MM.1S (cell line): ENCODE results near the gene TNFRSF6B.

Experiments
- DNase-seq: peaks from one replicate; pipeline ENCODE4 v3.0.0-alpha.2; 2015
- H2AFZ ChIP-seq: fragments of 300-600 bp; sonication (generic); 2 replicates; pipeline ENCODE4 v1.6.0; 2016; ENCODE audit warnings: antibody characterized with exemption, low read length
- H3F3A ChIP-seq: fragments of 300-600 bp; sonication (generic); 2 replicates; pipeline ENCODE4 v1.6.1; 2016; ENCODE audit warnings: mild to moderate bottlenecking, antibody characterized with exemption, low read length, moderate library complexity, mixed read lengths; ENCODE audit not compliant: insufficient read depth
- H3K27ac ChIP-seq: fragments of 300-600 bp; sonication (generic); 2 replicates; pipeline ENCODE4 v1.5.1; 2016; ENCODE audit warnings: mild to moderate bottlenecking, low read length
- H3K27me3 ChIP-seq: fragments of 300-600 bp; sonication (generic); replicated peaks from 2 replicates; pipeline ENCODE4 v1.6.0; 2016; ENCODE audit warnings: low read length; ENCODE audit not compliant: insufficient read depth
- H3K36me3 ChIP-seq: fragments of 300-600 bp; sonication (generic); replicated peaks from 2 replicates; pipeline ENCODE4 v1.6.1; 2016; ENCODE audit warnings: mild to moderate bottlenecking, low read length, mixed read lengths; ENCODE audit not compliant: insufficient read depth
- H3K4me1 ChIP-seq: fragments of 300-600 bp; sonication (generic); 2 replicates; pipeline ENCODE4 v1.6.1; 2016; ENCODE audit warnings: low read length, mixed read lengths
- H3K4me2 ChIP-seq: fragments of 300-600 bp; sonication (generic); 2 replicates; pipeline ENCODE4 v1.6.0; 2016; ENCODE audit warnings: low read depth, low read length
- H3K4me3 ChIP-seq: fragments of 300-600 bp; sonication (generic); 2 replicates; pipeline ENCODE4 v1.5.1; 2016; ENCODE audit warnings: low read length, mixed read lengths
- H3K79me2 ChIP-seq: fragments of 300-600 bp; sonication (generic); 2 replicates; pipeline ENCODE4 v1.6.1; 2016; ENCODE audit warnings: mixed run types, low read length, mixed read lengths
- H3K9ac ChIP-seq: fragments of 300-600 bp; sonication (generic); 2 replicates; pipeline ENCODE4 v1.6.1; 2016; ENCODE audit warnings: low read length, mixed read lengths
- H3K9me2 ChIP-seq: fragments of 300-600 bp; sonication (generic); replicated peaks from 2 replicates; pipeline ENCODE4 v1.6.1; 2016; ENCODE audit warnings: mild to moderate bottlenecking, low read length, mixed read lengths; ENCODE audit not compliant: insufficient read depth
- H3K9me3 ChIP-seq: fragments of 300-600 bp; sonication (generic); replicated peaks from 2 replicates; pipeline ENCODE4 v1.6.1; 2016; ENCODE audit warnings: mild to moderate bottlenecking, low read length, mixed read lengths; ENCODE audit not compliant: insufficient read depth
- H4K20me1 ChIP-seq: fragments of 300-600 bp; sonication (generic); 2 replicates; pipeline ENCODE4 v1.6.1; 2016; ENCODE audit warnings: mild to moderate bottlenecking, low read length, moderate library complexity, mixed read lengths; ENCODE audit not compliant: insufficient read depth
- EZH2 ChIP-seq: fragments of 300-600 bp; sonication (generic); optimal IDR thresholded peaks from 2 replicates; pipeline ENCODE3; 2017; ENCODE audit warnings: low read depth, mild to moderate bottlenecking, antibody characterized with exemption, low read length, mixed read lengths
- EZH2phosphoT487 ChIP-seq: fragments of 300-600 bp; sonication (generic); IDR thresholded peaks from 2 replicates; pipeline ENCODE4 v1.6.1; 2018; ENCODE audit warnings: antibody characterized with exemption, low read length
- TF ChIP-seq, protein P1 (sequence below): fragments of 300-600 bp; sonication (generic); IDR thresholded peaks from 2 replicates; pipeline ENCODE4 v1.5.1; 2016; ENCODE audit warnings: antibody characterized with exemption, low read length, mixed read lengths

The TNFRSF6B gene

GRCh38 chr20:63694584-63695423 lies 1.6 kb upstream of the TNFRSF6B start:
- TF ChIP-seq, protein P1, sequence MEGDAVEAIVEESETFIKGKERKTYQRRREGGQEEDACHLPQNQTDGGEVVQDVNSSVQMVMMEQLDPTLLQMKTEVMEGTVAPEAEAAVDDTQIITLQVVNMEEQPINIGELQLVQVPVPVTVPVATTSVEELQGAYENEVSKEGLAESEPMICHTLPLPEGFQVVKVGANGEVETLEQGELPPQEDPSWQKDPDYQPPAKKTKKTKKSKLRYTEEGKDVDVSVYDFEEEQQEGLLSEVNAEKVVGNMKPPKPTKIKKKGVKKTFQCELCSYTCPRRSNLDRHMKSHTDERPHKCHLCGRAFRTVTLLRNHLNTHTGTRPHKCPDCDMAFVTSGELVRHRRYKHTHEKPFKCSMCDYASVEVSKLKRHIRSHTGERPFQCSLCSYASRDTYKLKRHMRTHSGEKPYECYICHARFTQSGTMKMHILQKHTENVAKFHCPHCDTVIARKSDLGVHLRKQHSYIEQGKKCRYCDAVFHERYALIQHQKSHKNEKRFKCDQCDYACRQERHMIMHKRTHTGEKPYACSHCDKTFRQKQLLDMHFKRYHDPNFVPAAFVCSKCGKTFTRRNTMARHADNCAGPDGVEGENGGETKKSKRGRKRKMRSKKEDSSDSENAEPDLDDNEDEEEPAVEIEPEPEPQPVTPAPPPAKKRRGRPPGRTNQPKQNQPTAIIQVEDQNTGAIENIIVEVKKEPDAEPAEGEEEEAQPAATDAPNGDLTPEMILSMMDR = no peak
- no peak for TF ChIP-seq EZH2phosphoT487
- TF ChIP-seq EZH2 = no peak
- DNase-seq = no peak
- no peaks in the 10 kb centered on the region for H3K36me3 ChIP-seq
- H3K9me2 ChIP-seq = no peaks in the 10 kb centered on the region
- H3K79me2 ChIP-seq = no peaks in the 10 kb centered on the region
- no peaks in the 10 kb centered on the region for H3K27me3 ChIP-seq
- no peak overlapping the region for H2AFZ ChIP-seq
- H3K9ac ChIP-seq = no peak overlapping the region
- no peaks in the 10 kb centered on the region; the same call in 1 of the 2 replicates for H3F3A ChIP-seq
- no peak overlapping the region for H3K4me3 ChIP-seq
- no peak overlapping the region for H3K27ac ChIP-seq
- no peaks in the 10 kb centered on the region for H3K9me3 ChIP-seq
- H3K4me1 ChIP-seq = no peaks in the 10 kb centered on the region
- H3K4me2 ChIP-seq = no peak overlapping the region
- H4K20me1 ChIP-seq = no peaks in the 10 kb centered on the region

GRCh38 chr20:63695424-63696305 lies 787 bp upstream of the TNFRSF6B start:
- Histone ChIP-seq H3K9me3 (no peaks in the 10 kb centered on the region), H3K9ac (no peak overlapping the region), H3K4me2 (no peak overlapping the region), H3K4me3 (no peak overlapping the region), H3K36me3 (no peaks in the 10 kb centered on the region), H4K20me1 (no peaks in the 10 kb centered on the region), H3K27ac (no peak overlapping the region), H3F3A (no peaks in the 10 kb centered on the region; the same call in 1 of the 2 replicates), H3K9me2 (no peaks in the 10 kb centered on the region), H2AFZ (no peak overlapping the region), H3K27me3 (no peaks in the 10 kb centered on the region), H3K79me2 (no peaks in the 10 kb centered on the region), H3K4me1 (no peaks in the 10 kb centered on the region)
- TF ChIP-seq EZH2phosphoT487 (no peak), EZH2 (no peak)
- TF ChIP-seq, protein P1 = no peak
- no peak for DNase-seq

GRCh38 chr20:63696306-63696627 lies 185 bp upstream of the TNFRSF6B start:
- no peak overlapping the region for H3K27ac ChIP-seq
- no peak overlapping the region for H3K4me2 ChIP-seq
- TF ChIP-seq EZH2 (no peak), EZH2phosphoT487 (no peak)
- TF ChIP-seq, protein P1 = no peak
- H3K9me2 ChIP-seq = no peaks in the 10 kb centered on the region
- no peak overlapping the region for H3K4me3 ChIP-seq
- no peaks in the 10 kb centered on the region for H4K20me1 ChIP-seq
- H3F3A ChIP-seq = no peaks in the 10 kb centered on the region; the same call in 1 of the 2 replicates
- no peak overlapping the region for H2AFZ ChIP-seq
- no peaks in the 10 kb centered on the region for H3K79me2 ChIP-seq
- H3K27me3 ChIP-seq = no peaks in the 10 kb centered on the region
- H3K36me3 ChIP-seq = no peaks in the 10 kb centered on the region
- no peak overlapping the region for H3K9ac ChIP-seq
- no peak for DNase-seq
- no peaks in the 10 kb centered on the region for H3K9me3 ChIP-seq
- no peaks in the 10 kb centered on the region for H3K4me1 ChIP-seq
